ENCODE results near the gene SPPL3. TPM values are rescaled to one million over a fixed set of nuclear protein-coding genes. Genes with fewer than 3 reads are reported as not detected.

The SPPL3 gene
- total RNA-seq, 1 donor from 2014 or later: 48.9 TPM

DNA sequence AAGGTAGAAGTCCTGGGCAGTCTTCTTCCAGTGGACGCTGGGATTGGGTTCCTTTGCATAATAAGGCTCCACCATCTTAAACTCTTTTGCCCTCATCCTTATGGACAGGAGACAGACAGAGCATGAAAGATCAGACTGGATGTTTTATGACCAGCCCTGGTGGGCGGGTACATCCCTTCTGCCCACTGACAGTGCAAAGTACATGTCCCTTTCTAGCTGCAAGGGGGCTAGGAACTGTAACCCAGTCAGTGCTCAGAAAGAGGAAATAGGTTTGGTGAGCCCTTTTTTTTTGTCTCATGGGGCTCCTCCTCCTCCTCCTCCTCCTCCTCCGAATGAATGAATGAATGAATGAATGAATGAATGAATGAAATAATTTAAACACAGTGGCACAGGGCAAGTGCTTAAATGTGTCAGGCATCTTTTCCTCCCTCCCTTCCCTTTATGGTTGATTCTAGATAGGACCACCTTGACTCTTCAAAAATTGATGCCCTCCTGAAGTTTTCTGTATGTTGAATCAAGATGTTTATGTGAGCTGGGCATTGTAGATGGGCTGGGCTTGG lies 37.8 kb upstream of the SPPL3 start:
- Histone ChIP-seq H3K27ac (no peak overlapping the region), H3K36me3 (no peaks in the 10 kb centered on the region), H3K4me3 (no peak overlapping the region), H3K4me1 (no peaks in the 10 kb centered on the region), H3K9me3 (no peaks in the 10 kb centered on the region), H3K27me3 (no peaks in the 10 kb centered on the region)
- TF ChIP-seq, protein P1, sequence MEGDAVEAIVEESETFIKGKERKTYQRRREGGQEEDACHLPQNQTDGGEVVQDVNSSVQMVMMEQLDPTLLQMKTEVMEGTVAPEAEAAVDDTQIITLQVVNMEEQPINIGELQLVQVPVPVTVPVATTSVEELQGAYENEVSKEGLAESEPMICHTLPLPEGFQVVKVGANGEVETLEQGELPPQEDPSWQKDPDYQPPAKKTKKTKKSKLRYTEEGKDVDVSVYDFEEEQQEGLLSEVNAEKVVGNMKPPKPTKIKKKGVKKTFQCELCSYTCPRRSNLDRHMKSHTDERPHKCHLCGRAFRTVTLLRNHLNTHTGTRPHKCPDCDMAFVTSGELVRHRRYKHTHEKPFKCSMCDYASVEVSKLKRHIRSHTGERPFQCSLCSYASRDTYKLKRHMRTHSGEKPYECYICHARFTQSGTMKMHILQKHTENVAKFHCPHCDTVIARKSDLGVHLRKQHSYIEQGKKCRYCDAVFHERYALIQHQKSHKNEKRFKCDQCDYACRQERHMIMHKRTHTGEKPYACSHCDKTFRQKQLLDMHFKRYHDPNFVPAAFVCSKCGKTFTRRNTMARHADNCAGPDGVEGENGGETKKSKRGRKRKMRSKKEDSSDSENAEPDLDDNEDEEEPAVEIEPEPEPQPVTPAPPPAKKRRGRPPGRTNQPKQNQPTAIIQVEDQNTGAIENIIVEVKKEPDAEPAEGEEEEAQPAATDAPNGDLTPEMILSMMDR (IDR thresholded peaks at IDR 0.05): no peak
- TF ChIP-seq POLR2AphosphoS5 (IDR thresholded peaks at IDR 0.05; ENCODE audit: insufficient read depth in 1 of 2, low read depth in 1 of 2) (no peak), POLR2A (IDR thresholded peaks at IDR 0.05) (no peak)
- no peak for DNase-seq (ENCODE audit: extremely low spot score in 2 of 2)
- intact Hi-C loops (cut with DNase I): no loop called here

GRCh38 chr12:120941412-120941811 lies 37.3 kb upstream of the SPPL3 start:
- H3K4me3 ChIP-seq: no peak overlapping the region
- H3K36me3 ChIP-seq: no peaks in the 10 kb centered on the region
- H3K4me1 ChIP-seq: no peaks in the 10 kb centered on the region
- H3K27ac ChIP-seq: no peak overlapping the region
- intact Hi-C loops (cut with DNase I): no loop called here
- TF ChIP-seq, protein P1 (IDR thresholded peaks at IDR 0.05): no peak
- no peak for TF ChIP-seq POLR2A (IDR thresholded peaks at IDR 0.05)
- H3K9me3 ChIP-seq: no peaks in the 10 kb centered on the region
- H3K27me3 ChIP-seq: no peaks in the 10 kb centered on the region
- no peak for DNase-seq (ENCODE audit: extremely low spot score in 2 of 2)

DNA sequence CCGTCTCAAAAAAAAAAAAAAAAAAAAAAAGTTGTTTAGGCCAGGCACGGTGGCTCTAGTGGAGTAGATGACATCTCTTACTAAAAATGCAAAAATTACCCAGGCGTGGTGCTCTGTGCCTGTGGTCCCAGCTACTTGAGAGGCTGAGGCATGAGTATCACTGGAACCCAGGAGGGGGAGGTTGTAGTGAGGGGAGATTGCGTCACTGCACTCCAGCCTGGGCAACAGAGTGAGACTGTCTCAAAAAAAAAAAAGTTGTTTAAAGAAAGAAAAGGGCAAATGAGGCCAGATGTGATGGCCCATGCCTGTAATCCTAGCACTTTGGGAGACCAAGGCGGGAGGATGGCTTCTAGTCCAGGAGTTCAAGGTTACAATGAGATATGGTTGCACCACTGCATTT lies 36.6 kb upstream of the SPPL3 start:
- Histone ChIP-seq H3K9me3 (no peaks in the 10 kb centered on the region), H3K27ac (no peak overlapping the region), H3K4me1 (no peaks in the 10 kb centered on the region), H3K36me3 (no peaks in the 10 kb centered on the region), H3K27me3 (no peaks in the 10 kb centered on the region), H3K4me3 (no peak overlapping the region)
- no peak for DNase-seq (ENCODE audit: extremely low spot score in 2 of 2)
- TF ChIP-seq POLR2A (IDR thresholded peaks at IDR 0.05) (no peak), POLR2AphosphoS5 (IDR thresholded peaks at IDR 0.05; ENCODE audit: insufficient read depth in 1 of 2, low read depth in 1 of 2) (no peak)
- TF ChIP-seq, protein P1 (IDR thresholded peaks at IDR 0.05): no peak
- intact Hi-C loops (cut with DNase I): no loop called here

DNA sequence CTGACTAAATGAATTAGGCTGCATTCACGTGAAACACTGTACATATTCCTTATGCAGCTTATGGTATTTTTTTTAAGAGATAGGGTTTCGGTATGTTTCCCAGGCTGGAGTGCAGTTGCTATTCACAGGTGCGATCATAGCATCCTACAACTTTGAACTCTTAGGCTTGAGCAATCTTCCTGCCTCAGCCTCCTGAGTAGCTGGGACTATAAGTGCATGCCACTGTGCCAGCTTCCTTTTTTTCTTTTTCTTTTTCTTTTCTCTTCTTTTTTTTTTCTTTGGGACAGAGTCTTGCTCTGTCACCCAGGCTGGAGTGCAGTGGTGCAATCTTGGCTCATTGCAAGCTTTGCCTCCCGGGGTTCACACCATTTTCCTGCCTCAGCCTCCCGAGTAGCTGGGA lies 35.8 kb upstream of the SPPL3 start:
- no peaks in the 10 kb centered on the region for H3K27me3 ChIP-seq
- H3K4me1 ChIP-seq: no peaks in the 10 kb centered on the region
- no peak for TF ChIP-seq POLR2A (IDR thresholded peaks at IDR 0.05)
- TF ChIP-seq POLR2AphosphoS5 (IDR thresholded peaks at IDR 0.05; ENCODE audit: insufficient read depth in 1 of 2, low read depth in 1 of 2): no peak
- TF ChIP-seq, protein P1 (IDR thresholded peaks at IDR 0.05): no peak
- no peak overlapping the region for H3K27ac ChIP-seq
- intact Hi-C loops (cut with DNase I): no loop called here
- no peak for DNase-seq (ENCODE audit: extremely low spot score in 2 of 2)
- H3K9me3 ChIP-seq: no peaks in the 10 kb centered on the region
- H3K4me3 ChIP-seq: no peak overlapping the region
- no peaks in the 10 kb centered on the region for H3K36me3 ChIP-seq

- Histone ChIP-seq H3K27me3 (no peaks in the 10 kb centered on the region), H3K36me3 (no peaks in the 10 kb centered on the region), H3K4me3 (no peak overlapping the region), H3K4me1 (no peaks in the 10 kb centered on the region), H3K27ac (no peak overlapping the region), H3K9me3 (no peaks in the 10 kb centered on the region)
- no peak for DNase-seq (ENCODE audit: extremely low spot score in 2 of 2)
- TF ChIP-seq, protein P1 (IDR thresholded peaks at IDR 0.05): no peak
- no peak for TF ChIP-seq POLR2AphosphoS5 (IDR thresholded peaks at IDR 0.05; ENCODE audit: insufficient read depth in 1 of 2, low read depth in 1 of 2)
- no peak for TF ChIP-seq POLR2A (IDR thresholded peaks at IDR 0.05)
- intact Hi-C loops (cut with DNase I): no loop called here
Observed at GRCh38 chr12:120939523-120939922, 35.4 kb upstream of the SPPL3 start.
